PC-9 (cell line): Measurements from ENCODE around the gene RABL6. TPM values are rescaled to one million over a fixed set of nuclear protein-coding genes. Genes with fewer than 3 reads are reported as not detected.

ENCODE experiments used
- BruUV-seq: library from RNA; stranded (reverse); fragments of 400-500 nt; replicated peaks from 2 replicates; lab custom pipeline; 2021; lab: Mats Ljungman, UMichigan
- CTCF ChIA-PET: fragments of 300-600 bp; sonication (Branson Sonifier 250); formaldehyde crosslinking; loops from one replicate; lab custom pipeline; 2022; ENCODE audit warnings: antibody characterized with exemption; lab: Charles Lee
- POLR2A ChIA-PET: fragments of 300-600 bp; sonication (Branson Sonifier 250); formaldehyde crosslinking; loops from one replicate; lab custom pipeline; 2022; ENCODE audit warnings: antibody characterized with exemption; ENCODE audit not compliant: unreplicated experiment; lab: Charles Lee
- DNase-seq, 2 experiments: peaks; one replicate each; pipeline versions ENCODE4 v3.0.0 to v3.0.0-alpha.2; 2015 to 2022; ENCODE audit warnings: mixed read lengths in 1 of 2
- H2AFZ ChIP-seq: fragments of 200-600 bp; sonication (generic); 2 replicates; pipeline ENCODE4 v1.8.1; 2017; ENCODE audit warnings: antibody characterized with exemption
- H3F3A ChIP-seq: fragments of 200-600 bp; sonication (generic); 2 replicates; pipeline ENCODE4 v1.8.1; 2017; ENCODE audit warnings: antibody characterized with exemption, mild to moderate bottlenecking, low read depth; ENCODE audit not compliant: insufficient read depth
- H3K27ac ChIP-seq: fragments of 200-600 bp; sonication (generic); 2 replicates; pipeline ENCODE4 v1.6.1; 2016; ENCODE audit warnings: mixed run types
- H3K27me3 ChIP-seq: fragments of 200-600 bp; sonication (generic); 2 replicates; pipeline ENCODE4 v1.6.1; 2016; ENCODE audit warnings: low read depth, mixed run types; ENCODE audit not compliant: insufficient read depth
- H3K36me3 ChIP-seq: fragments of 200-600 bp; sonication (generic); 2 replicates; pipeline ENCODE4 v1.6.1; 2016; ENCODE audit warnings: low read depth, mixed run types
- H3K4me1 ChIP-seq: fragments of 200-600 bp; sonication (generic); replicated peaks from 2 replicates; pipeline ENCODE4 v1.6.1; 2016; ENCODE audit warnings: mixed run types; ENCODE audit not compliant: insufficient read depth
- H3K4me2 ChIP-seq: fragments of 200-600 bp; sonication (generic); 2 replicates; pipeline ENCODE4 v1.6.1; 2017; ENCODE audit warnings: mixed run types
- H3K4me3 ChIP-seq: fragments of 200-600 bp; sonication (generic); 2 replicates; pipeline ENCODE4 v1.6.1; 2016; ENCODE audit warnings: mixed run types
- H3K79me2 ChIP-seq: fragments of 200-600 bp; sonication (generic); 2 replicates; pipeline ENCODE4 v1.6.1; 2017; ENCODE audit warnings: low read depth, mixed run types
- H3K9me2 ChIP-seq: fragments of 200-600 bp; sonication (generic); 2 replicates; pipeline ENCODE4 v1.8.1; 2017; ENCODE audit warnings: mild to moderate bottlenecking; ENCODE audit not compliant: insufficient read depth
- H3K9me3 ChIP-seq: fragments of 200-600 bp; sonication (generic); 2 replicates; pipeline ENCODE4 v1.8.1; 2016; ENCODE audit warnings: low read depth; ENCODE audit not compliant: insufficient read depth
- H4K20me1 ChIP-seq: fragments of 200-600 bp; sonication (generic); 2 replicates; pipeline ENCODE4 v1.8.1; 2017; ENCODE audit not compliant: insufficient read depth
- CTCF ChIP-seq: fragments of 200-600 bp; sonication (generic); conservative IDR thresholded peaks from 2 replicates; pipeline ENCODE4 v1.6.1; 2017; ENCODE audit warnings: mixed run types, antibody characterized with exemption, mild to moderate bottlenecking, moderate library complexity
- EZH2 ChIP-seq: fragments of 200-600 bp; sonication (generic); IDR thresholded peaks from 2 replicates; pipeline ENCODE4 v1.8.0; 2017; ENCODE audit warnings: antibody characterized with exemption, low read depth
- intact Hi-C: fragments of 100-400 bp; cut with micrococcal nuclease; formaldehyde crosslinking; loops from one replicate; pipeline ENCODE4 v1.10.0; 2022; ENCODE audit not compliant: unreplicated experiment
- total RNA-seq: library from RNA; stranded (reverse); gene quantifications from 2 replicates; pipeline ENCODE4 v1.2.3, GENCODE V29; 2021

The RABL6 gene
- total RNA-seq, 1 experiment from 2014 or later, result 116 TPM

DNA sequence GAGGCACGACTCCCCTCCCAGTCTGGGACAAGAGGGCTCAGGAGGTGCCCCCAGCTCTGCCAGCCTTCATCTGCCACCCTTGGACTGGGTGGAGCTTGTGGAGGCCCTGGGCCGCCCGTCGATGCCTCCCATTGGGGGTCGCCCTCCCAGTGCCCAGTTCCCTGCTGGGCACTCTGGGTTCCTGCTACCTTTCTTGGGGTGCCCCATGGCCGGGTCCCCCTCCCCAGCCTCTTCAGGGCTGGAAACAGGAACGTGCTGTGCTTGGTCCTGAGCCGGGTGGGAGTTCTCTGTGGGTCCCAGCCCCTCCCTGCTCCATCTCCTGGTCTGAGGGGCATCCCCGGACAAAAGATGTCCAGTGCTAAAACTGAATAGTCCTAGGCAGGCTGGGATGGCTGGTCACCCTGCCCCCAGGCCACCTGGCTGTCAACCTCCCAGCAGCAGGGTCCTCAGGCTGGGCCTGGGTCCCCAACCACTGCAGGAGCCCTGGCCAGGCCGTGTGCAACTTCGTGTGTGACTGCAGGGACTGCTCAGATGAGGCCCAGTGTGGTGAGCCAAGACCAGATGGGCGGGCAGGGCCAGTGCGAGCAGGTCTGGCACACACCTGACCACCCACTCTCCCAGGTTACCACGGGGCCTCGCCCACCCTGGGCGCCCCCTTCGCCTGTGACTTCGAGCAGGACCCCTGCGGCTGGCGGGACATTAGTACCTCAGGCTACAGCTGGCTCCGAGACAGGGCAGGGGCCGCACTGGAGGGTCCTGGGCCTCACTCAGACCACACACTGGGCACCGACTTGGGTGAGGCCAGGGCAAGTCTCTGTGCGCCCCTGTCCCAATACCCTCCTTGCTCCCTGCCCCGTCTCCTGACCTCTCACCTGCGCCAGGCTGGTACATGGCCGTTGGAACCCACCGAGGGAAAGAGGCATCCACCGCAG, 45.2 kb downstream of the RABL6 start:
- Histone ChIP-seq H3K27me3 (no peaks in the 10 kb centered on the region), H3K27ac (no peak overlapping the region), H3K9me3 (no peaks in the 10 kb centered on the region), H3K9me2 (no peaks in the 10 kb centered on the region), H3K4me2 (no peak overlapping the region), H3K36me3 (no peaks in the 10 kb centered on the region), H2AFZ (no peak overlapping the region), H3K79me2 (no peaks in the 10 kb centered on the region), H4K20me1 (peaks cover 32% of the 10 kb centered on the region), H3F3A (peaks cover 22% of the 10 kb centered on the region; the same call in 1 of the 2 replicates), H3K4me1 (peaks cover 6% of the 10 kb centered on the region; the same call in 1 of the 2 replicates), H3K4me3 (no peak overlapping the region)
- DNase-seq, result no peak
- no TSS peak for BruUV-seq
- intact Hi-C loops, result no loop called here
- CTCF ChIA-PET, result no interaction called here
- no peak for TF ChIP-seq CTCF
- no peak for TF ChIP-seq EZH2
- POLR2A ChIA-PET, result no interaction called here

DNA sequence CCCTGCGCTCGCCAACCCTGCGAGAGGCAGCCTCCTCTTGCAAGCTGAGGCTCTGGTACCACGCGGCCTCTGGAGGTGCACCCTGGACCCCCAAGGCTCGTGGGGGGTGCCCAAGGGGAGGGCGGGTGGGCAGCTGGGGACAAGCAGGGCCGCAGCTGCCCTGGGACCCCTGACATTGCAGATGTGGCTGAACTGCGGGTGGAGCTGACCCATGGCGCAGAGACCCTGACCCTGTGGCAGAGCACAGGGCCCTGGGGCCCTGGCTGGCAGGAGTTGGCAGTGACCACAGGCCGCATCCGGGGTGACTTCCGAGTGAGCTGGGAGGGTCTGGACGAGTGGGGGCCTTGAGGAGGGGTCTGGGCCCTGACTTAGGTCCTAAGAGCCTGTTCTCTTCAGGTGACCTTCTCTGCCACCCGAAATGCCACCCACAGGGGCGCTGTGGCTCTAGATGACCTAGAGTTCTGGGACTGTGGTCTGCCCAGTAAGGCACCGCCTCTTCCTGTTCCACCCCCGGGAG, 45.9 kb downstream of the RABL6 start:
- CTCF ChIA-PET, result no interaction called here
- BruUV-seq, result no TSS peak
- no peak overlapping the region for H3K4me3 ChIP-seq
- no peaks in the 10 kb centered on the region for H3K9me3 ChIP-seq
- H3K27ac ChIP-seq, result no peak overlapping the region
- TF ChIP-seq CTCF (no peak), EZH2 (no peak)
- DNase-seq, result peak in 1 of 2 experiments; percentile 33
- no peaks in the 10 kb centered on the region for H3K36me3 ChIP-seq
- peaks cover 6% of the 10 kb centered on the region; the same call in 1 of the 2 replicates for H3K4me1 ChIP-seq
- H3K4me2 ChIP-seq, result no peak overlapping the region
- H3K9me2 ChIP-seq, result no peaks in the 10 kb centered on the region
- intact Hi-C loops, result no loop called here
- H2AFZ ChIP-seq, result no peak overlapping the region
- H3K79me2 ChIP-seq, result no peaks in the 10 kb centered on the region
- peaks cover 33% of the 10 kb centered on the region for H4K20me1 ChIP-seq
- POLR2A ChIA-PET, result no interaction called here
- peaks cover 22% of the 10 kb centered on the region; the same call in 1 of the 2 replicates for H3F3A ChIP-seq
- H3K27me3 ChIP-seq, result no peaks in the 10 kb centered on the region

DNA sequence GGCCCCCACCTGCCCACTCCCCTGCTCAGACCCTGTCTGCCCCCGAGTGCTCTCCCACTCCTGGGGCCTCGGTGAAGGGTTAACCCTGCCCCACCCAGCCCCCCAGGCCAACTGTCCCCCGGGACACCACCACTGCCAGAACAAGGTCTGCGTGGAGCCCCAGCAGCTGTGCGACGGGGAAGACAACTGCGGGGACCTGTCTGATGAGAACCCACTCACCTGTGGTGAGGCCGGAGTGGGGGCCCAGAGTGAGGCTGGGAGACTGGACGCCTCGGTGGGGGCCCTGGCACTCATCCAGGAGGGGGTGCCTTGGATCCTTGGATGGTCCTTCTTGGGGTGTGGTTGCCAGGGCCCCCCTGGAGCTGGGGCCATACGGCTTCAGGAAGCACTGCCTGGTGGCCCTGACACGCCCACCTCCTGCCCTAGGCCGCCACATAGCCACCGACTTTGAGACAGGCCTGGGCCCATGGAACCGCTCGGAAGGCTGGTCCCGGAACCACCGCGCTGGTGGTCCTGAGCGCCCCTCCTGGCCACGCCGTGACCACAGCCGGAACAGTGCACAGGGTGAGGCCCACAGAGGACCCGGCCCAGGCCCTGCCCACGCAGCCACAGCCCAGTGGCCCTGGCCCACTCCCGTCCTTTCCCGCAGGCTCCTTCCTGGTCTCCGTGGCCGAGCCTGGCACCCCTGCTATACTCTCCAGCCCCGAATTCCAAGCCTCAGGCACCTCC, 46.5 kb downstream of the RABL6 start:
- TF ChIP-seq EZH2, result no peak
- no peak for TF ChIP-seq CTCF
- peaks cover 33% of the 10 kb centered on the region for H4K20me1 ChIP-seq
- H3K27ac ChIP-seq, result no peak overlapping the region
- BruUV-seq, result no TSS peak
- no peak overlapping the region for H3K4me2 ChIP-seq
- no peaks in the 10 kb centered on the region for H3K9me2 ChIP-seq
- peak in 1 of 2 experiments; percentile 25 for DNase-seq
- POLR2A ChIA-PET, result no interaction called here
- no peak overlapping the region for H3K4me3 ChIP-seq
- H3K27me3 ChIP-seq, result no peaks in the 10 kb centered on the region
- CTCF ChIA-PET, result no interaction called here
- H2AFZ ChIP-seq, result no peak overlapping the region
- H3K79me2 ChIP-seq, result no peaks in the 10 kb centered on the region
- H3K4me1 ChIP-seq, result peaks cover 6% of the 10 kb centered on the region; the same call in 1 of the 2 replicates
- no peaks in the 10 kb centered on the region for H3K9me3 ChIP-seq
- peaks cover 25% of the 10 kb centered on the region; the same call in 1 of the 2 replicates for H3F3A ChIP-seq
- no peaks in the 10 kb centered on the region for H3K36me3 ChIP-seq
- intact Hi-C loops, result no loop called here
